Esophagus muscularis mucosa (tissue), 4 donors: ENCODE measurements around the gene GGTLC2. TPM values are rescaled to one million over a fixed set of nuclear protein-coding genes. Genes with fewer than 3 reads are reported as not detected.
"Not testable (repeated sequence)": the region's sequence is repeated elsewhere in the genome, so short reads cannot be mapped to it uniquely, and the experiment has no call there.

Experiments used
- DNase-seq: peaks from one replicate; pipeline ENCODE4 v3.0.0-alpha.2; 2017; ENCODE audit errors: extremely low spot score
- H3K27ac ChIP-seq, 4 donors: fragments of 200-600 bp; sonication (generic); replicated peaks in 1 of 4; 1 replicate in 3 of 4; 2 replicates in 1 of 4; pipeline ENCODE4 v1.5.1; 2016 to 2019; ENCODE audit warnings: mild to moderate bottlenecking in 1 of 4
- H3K27me3 ChIP-seq, 4 donors: fragments of 200-600 bp; sonication (generic); one replicate each; pipeline versions ENCODE4 v1.5.1 to v1.6.0; 2016 to 2019
- H3K36me3 ChIP-seq, 4 donors: fragments of 200-600 bp; sonication (generic); one replicate each; pipeline ENCODE4 v1.5.1; 2016 to 2019
- H3K4me1 ChIP-seq, 4 donors: fragments of 200-600 bp; sonication (generic); one replicate each; pipeline ENCODE4 v1.5.1; 2016 to 2019
- H3K4me3 ChIP-seq, 4 donors: fragments of 200-600 bp; sonication (generic); 1 replicate in 2 of 4; 2 replicates in 2 of 4; pipeline ENCODE4 v1.5.1; 2016 to 2019; ENCODE audit warnings: mild to moderate bottlenecking in 4 of 4, moderate library complexity in 1 of 4
- H3K9me3 ChIP-seq, 4 donors: fragments of 200-600 bp; sonication (generic); 1 replicate in 3 of 4; 2 replicates in 1 of 4; pipeline ENCODE4 v1.5.1; 2016 to 2019
- CTCF ChIP-seq, 3 experiments: fragments of 200-600 bp in 2 of 3; fragments of 450-650 bp in 1 of 3; sonication (generic) in 2 of 3; IDR thresholded peaks; one replicate each; pipeline ENCODE4 v1.5.1; 2017 to 2019; ENCODE audit warnings: antibody characterized with exemption in 3 of 3, mild to moderate bottlenecking in 2 of 3, moderate library complexity in 1 of 3
- EP300 ChIP-seq: sonication (generic); formaldehyde crosslinking; IDR thresholded peaks from one replicate; pipeline ENCODE4 v1.6.1; 2017; ENCODE audit warnings: antibody characterized with exemption
- POLR2A ChIP-seq: fragments of 450-650 bp; IDR thresholded peaks from one replicate; pipeline ENCODE4 v1.6.1; 2017; ENCODE audit warnings: antibody characterized with exemption, moderate library complexity, mild to moderate bottlenecking, low read depth
- POLR2AphosphoS5 ChIP-seq, 2 donors: sonication (generic); formaldehyde crosslinking; IDR thresholded peaks; one replicate each; pipeline ENCODE4 v1.6.1; 2017; ENCODE audit warnings: antibody characterized with exemption in 2 of 2
- WGBS: methylation state at CpG from one replicate; pipeline ENCODE4 v1.1.5; 2018; 5-methylcytosine and 5-hydroxymethylcytosine counted together
- intact Hi-C: fragments of 100-400 bp; cut with DNase I; formaldehyde crosslinking; loops from one replicate; pipeline ENCODE4 v1.15.1; 2023
- total RNA-seq, 4 donors: library from RNA; depleted of rRNA; stranded (reverse); fragments of >200 nt; gene quantifications; one replicate each; pipeline versions ENCODE4 v1.1.0 to v1.2.1, GENCODE V29; 2016

GGTLC2 gene
- not detected for total RNA-seq

GRCh38 chr22:22644314-22644713 is at the start of gene GGTLC2:
GGTLC2 (plus strand) TSS chr22:22644614; CDS start chr22:22646346, 1,732 bp downstream.
- H3K9me3 ChIP-seq, H3K27ac ChIP-seq, DNase-seq, H3K36me3 ChIP-seq, intact Hi-C loops, H3K27me3 ChIP-seq, H3K4me1 ChIP-seq, H3K4me3 ChIP-seq: not testable (repeated sequence)
- no CpG with 5 or more reads among the region's 30 CpGs for WGBS

GRCh38 chr22:22595001-22595835 is 49.2 kb upstream of the GGTLC2 start:
- WGBS, result 73% methylated on average over 3 of the region's 5 CpGs
- intact Hi-C loops, result no loop called here

GRCh38 chr22:22598144-22598543 is 46.3 kb upstream of the GGTLC2 start:
- Histone ChIP-seq H3K9me3 (no peaks in the 10 kb centered on the region), H3K27ac (no peak overlapping the region), H3K36me3 (no peaks in the 10 kb centered on the region), H3K4me3 (no peak overlapping the region), H3K4me1 (no peaks in the 10 kb centered on the region), H3K27me3 (peaks cover 0 to 15% (median 0%) of the 10 kb centered on the region in 4 donors)
- 65% methylated on average over 5 of the region's 5 CpGs for WGBS
- TF ChIP-seq CTCF (IDR thresholded peaks at IDR 0.05), result no peak
- TF ChIP-seq POLR2AphosphoS5 (IDR thresholded peaks at IDR 0.05), result no peak
- TF ChIP-seq EP300, result no peak
- no peak for TF ChIP-seq POLR2A
- DNase-seq, result peak; percentile 74
- intact Hi-C loops, result no loop called here

More at GRCh38 chr22:22595001-22595835, 49.2 kb upstream of the GGTLC2 start:
- H3K36me3 ChIP-seq, result no peaks in the 10 kb centered on the region
- no peaks in the 10 kb centered on the region for H3K9me3 ChIP-seq
- H3K27me3 ChIP-seq, result peaks cover 0 to 23% (median 0%) of the 10 kb centered on the region in 4 donors
- no peak overlapping the region for H3K4me3 ChIP-seq
- DNase-seq, result no peak
- TF ChIP-seq CTCF (IDR thresholded peaks at IDR 0.05), result no peak
- TF ChIP-seq EP300, result no peak
- no peak overlapping the region for H3K27ac ChIP-seq
- H3K4me1 ChIP-seq, result no peaks in the 10 kb centered on the region

GRCh38 chr22:22599248-22599647 is 45.2 kb upstream of the GGTLC2 start:
- Histone ChIP-seq H3K36me3 (no peaks in the 10 kb centered on the region), H3K4me3 (no peak overlapping the region), H3K27me3 (peaks cover 0 to 14% (median 0%) of the 10 kb centered on the region in 4 donors), H3K9me3 (no peaks in the 10 kb centered on the region), H3K4me1 (no peaks in the 10 kb centered on the region), H3K27ac (no peak overlapping the region)
- DNase-seq, result peak; percentile 81
- WGBS, result 73% methylated on average over 3 of the region's 3 CpGs
- no peak for TF ChIP-seq POLR2A
- intact Hi-C loops, result no loop called here

- Histone ChIP-seq H3K27ac (no peak overlapping the region), H3K4me1 (no peaks in the 10 kb centered on the region), H3K36me3 (no peaks in the 10 kb centered on the region), H3K27me3 (peaks cover 0 to 14% (median 0%) of the 10 kb centered on the region in 4 donors), H3K4me3 (no peak overlapping the region), H3K9me3 (no peaks in the 10 kb centered on the region)
- DNase-seq, result peak; percentile 90
- intact Hi-C loops, result no loop called here
- no peak for TF ChIP-seq EP300
- TF ChIP-seq CTCF (IDR thresholded peaks at IDR 0.05), result no peak
- no peak for TF ChIP-seq POLR2A
- TF ChIP-seq POLR2AphosphoS5 (IDR thresholded peaks at IDR 0.05), result no peak
- WGBS, result 91% methylated on average over 6 of the region's 6 CpGs
Observed at GRCh38 chr22:22600531-22601261, 43.7 kb upstream of the GGTLC2 start.
